PFSK-1 (cell line): ENCODE results near the gene TMEM213.

Experiments used
- REST ChIP-seq, 2 experiments: IDR thresholded peaks; 2 replicates each; pipeline versions ENCODE4 v1.6.1 to v1.8.0; 2011 to 2012; ENCODE audit warnings: low read depth in 2 of 2, low read length in 2 of 2, control low read depth in 1 of 2, inconsistent platforms in 1 of 2, mild to moderate bottlenecking in 1 of 2, moderate library complexity in 1 of 2; ENCODE audit not compliant: insufficient read depth in 1 of 2
- SIN3A ChIP-seq: IDR thresholded peaks from 2 replicates; pipeline ENCODE4 v1.6.1; 2012; ENCODE audit warnings: mild to moderate bottlenecking, low read length, moderate library complexity, borderline replicate concordance; ENCODE audit not compliant: insufficient read depth
- TAF1 ChIP-seq: IDR thresholded peaks from 2 replicates; pipeline ENCODE4 v1.6.1; 2012; ENCODE audit warnings: low read length, control low read depth, borderline replicate concordance; ENCODE audit not compliant: insufficient read depth

GRCh38 chr7:138809346-138809745 is 11.6 kb downstream of the TMEM213 start:
- no peak for TF ChIP-seq REST (IDR thresholded peaks at IDR 0.05; ENCODE audit: insufficient read depth in 1 of 2, low read depth in 2 of 2, low read length in 2 of 2)
- TF ChIP-seq TAF1 = no peak
- TF ChIP-seq SIN3A = no peak
